Naive thymus-derived CD4-positive, alpha-beta T cell (primary cell): ENCODE measurements around the gene TLE5. TPM values are rescaled to one million over a fixed set of nuclear protein-coding genes. Genes with fewer than 3 reads are reported as not detected.
"Not testable (repeated sequence)": the region's sequence is repeated elsewhere in the genome, so short reads cannot be mapped to it uniquely, and the experiment has no call there.

Source experiments
- ATAC-seq: fragments of 150-1000 bp; cut with Tn5 transposase; 2 replicates; pipeline ENCODE4 v1.10.0; 2021; ENCODE audit warnings: mild to moderate bottlenecking, moderate library complexity
- CTCF ChIA-PET: fragments of 350-600 bp; sonication (Branson Sonifier 250); formaldehyde crosslinking; loops from one replicate; lab custom pipeline; 2021; ENCODE audit warnings: antibody characterized with exemption; lab: Charles Lee
- POLR2A ChIA-PET: fragments of 350-600 bp; sonication (Branson Sonifier 250); formaldehyde crosslinking; loops from one replicate; lab custom pipeline; 2021; ENCODE audit warnings: antibody characterized with exemption, inconsistent platforms; lab: Charles Lee
- DNase-seq, 9 donors: peaks; one replicate each; pipeline versions ENCODE4 v3.0.0 to v3.0.0-alpha.2; 2020 to 2022; ENCODE audit warnings: mixed read lengths in 1 of 9
- H3K27ac ChIP-seq: one replicate; pipeline ENCODE4 v1.7.0; 2013; ENCODE audit warnings: mild to moderate bottlenecking, low read depth, low read length, moderate library complexity
- H3K27me3 ChIP-seq, 2 donors: one replicate each; pipeline ENCODE4 v1.7.0; 2013; ENCODE audit warnings: low read length in 2 of 2, mild to moderate bottlenecking in 2 of 2, moderate library complexity in 2 of 2; ENCODE audit not compliant: control insufficient read depth in 2 of 2, insufficient read depth in 2 of 2
- H3K36me3 ChIP-seq, 3 experiments: 1 replicate in 2 of 3; 2 replicates in 1 of 3; pipeline ENCODE4 v1.7.0; 2013; ENCODE audit warnings: low read length in 3 of 3, mild to moderate bottlenecking in 3 of 3, moderate library complexity in 1 of 3; ENCODE audit not compliant: insufficient read depth in 3 of 3, control insufficient read depth in 2 of 3
- H3K4me1 ChIP-seq, 2 donors: one replicate each; pipeline ENCODE4 v1.7.0; 2013; ENCODE audit warnings: low read length in 2 of 2, mild to moderate bottlenecking in 2 of 2, moderate library complexity in 1 of 2; ENCODE audit not compliant: control insufficient read depth in 2 of 2, insufficient read depth in 2 of 2
- H3K4me3 ChIP-seq: 2 replicates; pipeline ENCODE4 v1.7.0; 2013; ENCODE audit warnings: mild to moderate bottlenecking, low read length
- H3K9me3 ChIP-seq, 3 experiments: 1 replicate in 2 of 3; 2 replicates in 1 of 3; pipeline ENCODE4 v1.7.0; 2013; ENCODE audit warnings: low read length in 3 of 3; ENCODE audit not compliant: control insufficient read depth in 2 of 3
- H3K27ac Mint-ChIP-seq, 9 donors: one replicate each; pipeline ENCODE4 v1.8.0; 2020 to 2022; ENCODE audit warnings: mixed read lengths in 9 of 9, mild to moderate bottlenecking in 8 of 9, moderate library complexity in 5 of 9, inconsistent platforms in 2 of 9
- H3K27me3 Mint-ChIP-seq, 5 donors: one replicate each; pipeline ENCODE4 v1.8.0; 2021 to 2022; ENCODE audit warnings: mixed read lengths in 5 of 5, mild to moderate bottlenecking in 1 of 5
- H3K36me3 Mint-ChIP-seq, 5 donors: one replicate each; pipeline ENCODE4 v1.8.0; 2020 to 2022; ENCODE audit warnings: mixed read lengths in 5 of 5, mild to moderate bottlenecking in 3 of 5, inconsistent platforms in 1 of 5
- H3K4me1 Mint-ChIP-seq, 7 donors: one replicate each; pipeline ENCODE4 v1.8.0; 2020 to 2022; ENCODE audit warnings: mixed read lengths in 7 of 7, mild to moderate bottlenecking in 3 of 7, inconsistent platforms in 1 of 7
- H3K4me3 Mint-ChIP-seq, 10 donors: one replicate each; pipeline ENCODE4 v1.8.0; 2020 to 2022; ENCODE audit warnings: mild to moderate bottlenecking in 10 of 10, mixed read lengths in 10 of 10, moderate library complexity in 6 of 10, inconsistent platforms in 2 of 10
- H3K9me3 Mint-ChIP-seq, 11 donors: one replicate each; pipeline ENCODE4 v1.8.0; 2020 to 2022; ENCODE audit warnings: mixed read lengths in 11 of 11, mild to moderate bottlenecking in 4 of 11, inconsistent platforms in 1 of 11, moderate library complexity in 1 of 11
- intact Hi-C, 2 donors: fragments of 100-400 bp; cut with micrococcal nuclease; formaldehyde crosslinking; loops; one replicate each; pipeline ENCODE4 v1.15.1; 2023
- polyA plus RNA-seq, 2 donors: library from polyadenylated mRNA; unstranded; fragments of 300-500 nt; fragmentation: Illumina TruSeq; gene quantifications; one replicate each; pipeline ENCODE4 v1.2.3, GENCODE V29; 2021
- total RNA-seq, 6 experiments: library from RNA in 5 of 6; stranded (reverse) in 5 of 6; gene quantifications; 1 replicate in 5 of 6; 2 replicates in 1 of 6; pipeline ENCODE4 v1.2.3 and lab custom pipeline; 2021 to 2026

Gene TLE5
- total and polyA plus RNA-seq, 7 experiments from 2014 or later: 643 to 1,102 (median 755) TPM

- H3K9me3 ChIP-seq: no peaks in the 10 kb centered on the region
- H3K27me3 ChIP-seq: no peaks in the 10 kb centered on the region
- Mint-ChIP-seq H3K27me3 (peaks cover 0 to 4% (median 0%) of the 10 kb centered on the region in 5 donors), H3K27ac (peak overlapping the region in 3 of 9 donors; percentile 70 to 71 (median 70)), H3K36me3 (peaks cover 0 to 26% (median 19%) of the 10 kb centered on the region in 5 donors), H3K4me1 (peaks cover 24 to 59% (median 43%) of the 10 kb centered on the region in 7 donors), H3K9me3 (no peaks in the 10 kb centered on the region), H3K4me3 (peak overlapping the region in 3 of 10 donors; percentile 32 to 60 (median 39))
- peaks cover 2 to 47% of the 10 kb centered on the region in 2 donors for H3K4me1 ChIP-seq
- peaks cover 12 to 57% (median 36%) of the 10 kb centered on the region in 3 experiments for H3K36me3 ChIP-seq
- ChIA-PET CTCF (interaction anchor here (1.0 to 1.7 kb wide), 4 partner anchors 11 to 22 kb away, joined by 3 to 6 read pairs (median 4); no protein-coding TSS in a partner anchor), POLR2A (interaction anchor here (0.6 to 14.9 kb wide), 7 partner anchors 7 to 130 kb away, joined by 3 to 359 read pairs (median 5); partner anchors contain the start of genes TLE5 and TLE6)
- intact Hi-C loops: loop anchor here in 1 of 2 donors (2.0 kb wide), 1 partner anchor 19 kb away; no protein-coding TSS in a partner anchor
- H3K27ac ChIP-seq: no peak overlapping the region
- ATAC-seq (no peak), DNase-seq (no peak)
- H3K4me3 ChIP-seq: no peak overlapping the region
Observed at GRCh38 chr19:3053780-3054179, 8.5 kb downstream of the TLE5 start.

- Mint-ChIP-seq H3K27me3 (peaks cover 0 to 4% (median 0%) of the 10 kb centered on the region in 5 donors), H3K9me3 (no peaks in the 10 kb centered on the region), H3K27ac (peak overlapping the region in 6 of 9 donors; percentile 67 to 93 (median 83)), H3K36me3 (peaks cover 0 to 20% (median 15%) of the 10 kb centered on the region in 5 donors), H3K4me3 (peak overlapping the region in 1 of 10 donors; percentile 46), H3K4me1 (peaks cover 23 to 57% (median 37%) of the 10 kb centered on the region in 7 donors)
- CTCF ChIA-PET: interaction anchor here (0.6 to 1.7 kb wide), 8 partner anchors 13 to 102 kb away, joined by 3 to 6 read pairs (median 4); no protein-coding TSS in a partner anchor
- POLR2A ChIA-PET: interaction anchor here (0.6 to 14.9 kb wide), 10 partner anchors 8 to 626 kb away, joined by 3 to 359 read pairs (median 5); partner anchors contain the start of genes TIMM13, TLE5 and TLE6
- no peaks in the 10 kb centered on the region for H3K27me3 ChIP-seq
- no peaks in the 10 kb centered on the region for H3K9me3 ChIP-seq
- no peak overlapping the region for H3K4me3 ChIP-seq
- DNase-seq (no peak), ATAC-seq (peak; percentile 15)
- peak overlapping the region; percentile 35 for H3K27ac ChIP-seq
- peaks cover 12 to 51% (median 32%) of the 10 kb centered on the region in 3 experiments for H3K36me3 ChIP-seq
- H3K4me1 ChIP-seq: peaks cover 0 to 43% of the 10 kb centered on the region in 2 donors
- intact Hi-C loops: loop anchor here in 1 of 2 donors (2.0 kb wide), 1 partner anchor 18 kb away; no protein-coding TSS in a partner anchor
Observed at GRCh38 chr19:3053218-3053621, 9.1 kb downstream of the TLE5 start.

- Histone ChIP-seq H3K36me3 (peaks cover 0 to 19% (median 6%) of the 10 kb centered on the region in 3 experiments), H3K4me1 (peaks cover 4 to 27% of the 10 kb centered on the region in 2 donors)
- H3K27me3 ChIP-seq, DNase-seq, H3K27ac ChIP-seq, CTCF ChIA-PET, H3K4me3 Mint-ChIP-seq, H3K9me3 Mint-ChIP-seq, H3K9me3 ChIP-seq, intact Hi-C loops, ATAC-seq, H3K36me3 Mint-ChIP-seq, H3K4me3 ChIP-seq: not testable (repeated sequence)
- POLR2A ChIA-PET: interaction anchor here (0.6 to 14.9 kb wide), 3 partner anchors 11 to 23 kb away, joined by 3 to 359 read pairs (median 167); partner anchors contain the start of gene TLE5
- Mint-ChIP-seq H3K27ac (peak overlapping the region in 5 of 9 donors; percentile 25 to 76 (median 55)), H3K4me1 (peaks cover 14 to 49% (median 36%) of the 10 kb centered on the region in 7 donors), H3K27me3 (peaks cover 0 to 12% (median 0%) of the 10 kb centered on the region in 5 donors)
Observed at GRCh38 chr19:3050016-3050415, 12.3 kb downstream of the TLE5 start.

GRCh38 chr19:3049089-3049488 is 13.2 kb downstream of the TLE5 start:
- Mint-ChIP-seq H3K36me3 (peaks cover 0 to 3% (median 0%) of the 10 kb centered on the region in 5 donors), H3K27me3 (peaks cover 0 to 15% (median 0%) of the 10 kb centered on the region in 5 donors), H3K9me3 (no peaks in the 10 kb centered on the region), H3K4me1 (peaks cover 10 to 48% (median 36%) of the 10 kb centered on the region in 7 donors), H3K27ac (peak overlapping the region; percentile 69 to 99 (median 94)), H3K4me3 (peak overlapping the region in 8 of 10 donors; percentile 36 to 64 (median 56))
- Histone ChIP-seq H3K4me3 (no peak overlapping the region), H3K9me3 (no peaks in the 10 kb centered on the region), H3K27ac (no peak overlapping the region), H3K4me1 (peaks cover 4 to 17% of the 10 kb centered on the region in 2 donors), H3K36me3 (peaks cover 0 to 10% (median 0%) of the 10 kb centered on the region in 3 experiments), H3K27me3 (no peaks in the 10 kb centered on the region)
- ChIA-PET POLR2A (interaction anchor here (4.9 to 10.3 kb wide), 2 partner anchors 12 to 13 kb away, joined by 43 to 167 read pairs; partner anchors contain the start of gene TLE5), CTCF (no interaction called here)
- DNase-seq (no peak), ATAC-seq (no peak)
- intact Hi-C loops: no loop called here

DNA sequence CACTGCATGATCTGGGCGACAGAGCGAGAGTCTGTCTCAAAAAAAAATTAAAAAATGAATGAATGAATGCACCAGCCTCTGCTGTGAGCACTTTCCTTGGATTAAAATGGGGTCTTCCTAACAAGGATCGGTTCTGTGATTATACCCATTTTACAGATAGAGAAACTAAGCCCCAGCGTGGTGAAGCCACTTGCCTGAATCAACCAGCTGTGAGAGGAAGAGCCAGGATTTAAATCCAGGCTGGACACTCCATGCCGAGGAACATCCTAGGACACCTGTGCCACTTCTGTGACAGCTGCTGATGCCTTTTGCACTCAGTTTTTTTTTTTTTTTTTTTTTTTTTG is 14.1 kb downstream of the TLE5 start:
- Mint-ChIP-seq H3K27me3 (peaks cover 0 to 15% (median 0%) of the 10 kb centered on the region in 5 donors), H3K4me3 (peak overlapping the region in 5 of 10 donors; percentile 87 to 100 (median 97)), H3K9me3 (no peaks in the 10 kb centered on the region), H3K36me3 (peaks cover 0 to 3% (median 0%) of the 10 kb centered on the region in 5 donors), H3K4me1 (peaks cover 10 to 46% (median 35%) of the 10 kb centered on the region in 7 donors), H3K27ac (peak overlapping the region in 8 of 9 donors; percentile 93 to 99 (median 98))
- Histone ChIP-seq H3K36me3 (peaks cover 0 to 2% (median 0%) of the 10 kb centered on the region in 3 experiments), H3K9me3 (no peaks in the 10 kb centered on the region), H3K4me1 (peaks cover 4 to 10% of the 10 kb centered on the region in 2 donors), H3K4me3 (no peak overlapping the region), H3K27ac (peak overlapping the region; percentile 66), H3K27me3 (no peaks in the 10 kb centered on the region)
- CTCF ChIA-PET: no interaction called here
- POLR2A ChIA-PET: interaction anchor here (0.5 to 10.3 kb wide), 4 partner anchors 8 to 25 kb away, joined by 3 to 167 read pairs (median 24); partner anchors contain the start of gene TLE5
- ATAC-seq: no peak
- DNase-seq: no peak
- intact Hi-C loops: no loop called here

GRCh38 chr19:3047496-3048189 is 14.7 kb downstream of the TLE5 start:
- no peaks in the 10 kb centered on the region for H3K36me3 ChIP-seq
- Mint-ChIP-seq H3K9me3 (no peaks in the 10 kb centered on the region), H3K4me1 (peaks cover 10 to 46% (median 35%) of the 10 kb centered on the region in 7 donors), H3K27me3 (peaks cover 0 to 16% (median 0%) of the 10 kb centered on the region in 5 donors), H3K4me3 (peak overlapping the region; percentile 87 to 100 (median 96)), H3K36me3 (peaks cover 0 to 3% (median 0%) of the 10 kb centered on the region in 5 donors), H3K27ac (peak overlapping the region; percentile 41 to 99 (median 98))
- peak; percentile 93 for ATAC-seq
- H3K27me3 ChIP-seq: no peaks in the 10 kb centered on the region
- H3K27ac ChIP-seq: peak overlapping the region; percentile 66
- DNase-seq: peak; percentile 46 to 85 (median 80)
- POLR2A ChIA-PET: interaction anchor here (0.6 to 10.3 kb wide), 3 partner anchors 11 to 1208 kb away, joined by 3 to 167 read pairs (median 43); partner anchors contain the start of gene TLE5
- intact Hi-C loops: loop anchor here in 1 of 2 donors (1.0 kb wide), 2 partner anchors 12 to 14 kb away; no protein-coding TSS in a partner anchor
- H3K4me3 ChIP-seq: peak overlapping the region; percentile 51
- H3K4me1 ChIP-seq: peaks cover 4 to 7% of the 10 kb centered on the region in 2 donors
- CTCF ChIA-PET: no interaction called here
- no peaks in the 10 kb centered on the region for H3K9me3 ChIP-seq
